H1 (cell line): ENCODE results near the gene SIPA1L3. TPM values are rescaled to one million over a fixed set of nuclear protein-coding genes. Genes with fewer than 3 reads are reported as not detected.

Experiments
- CTCF ChIA-PET: fragments of 300-600 bp; sonication (Branson Sonifier 250); formaldehyde crosslinking; loops from one replicate; lab custom pipeline; 2021; ENCODE audit not compliant: partially characterized antibody; lab: Charles Lee
- POLR2A ChIA-PET: fragments of 300-600 bp; sonication (Branson Sonifier 250); formaldehyde crosslinking; loops from one replicate; lab custom pipeline; 2021; ENCODE audit warnings: inconsistent platforms; ENCODE audit not compliant: partially characterized antibody; lab: Charles Lee
- DNase-seq, 2 experiments: peaks; one replicate each; pipeline versions ENCODE4 v3.0.0 to v3.0.0-alpha.2; 2010 to 2022; ENCODE audit warnings: low spot score in 2 of 2, low read depth in 1 of 2, mixed read lengths in 1 of 2
- FAIRE-seq: peaks from 2 replicates; lab custom pipeline; 2011; peaks lifted over from hg19 to GRCh38; lab: Jason Lieb, UNC
- H2AFZ ChIP-seq: 2 replicates; pipeline ENCODE4 v1.8.1; 2012; ENCODE audit warnings: low read length, inconsistent platforms
- H2AK5ac ChIP-seq: 2 replicates; pipeline ENCODE4 v1.6.1; 2013; ENCODE audit warnings: low read depth, low read length
- H2BK120ac ChIP-seq: replicated peaks from 2 replicates; pipeline ENCODE3; 2013; ENCODE audit warnings: low read depth, low read length, inconsistent platforms
- H2BK12ac ChIP-seq: 2 replicates; pipeline ENCODE4 v1.6.1; 2013; ENCODE audit warnings: low read depth, low read length
- H2BK15ac ChIP-seq: 2 replicates; pipeline ENCODE4 v1.6.1; 2013; ENCODE audit warnings: low read length
- H2BK20ac ChIP-seq: 2 replicates; pipeline ENCODE4 v1.6.1; 2013; ENCODE audit warnings: low read length
- H2BK5ac ChIP-seq: 2 replicates; pipeline ENCODE4 v1.6.1; 2013; ENCODE audit warnings: low read depth, low read length
- H3K14ac ChIP-seq: 2 replicates; pipeline ENCODE4 v1.6.1; 2013; ENCODE audit warnings: inconsistent platforms; ENCODE audit not compliant: insufficient read length
- H3K18ac ChIP-seq: 2 replicates; pipeline ENCODE4 v1.6.1; 2013; ENCODE audit warnings: low read length; ENCODE audit errors: extremely low read depth
- H3K23ac ChIP-seq: 2 replicates; pipeline ENCODE4 v1.6.1; 2013; ENCODE audit warnings: inconsistent platforms; ENCODE audit not compliant: insufficient read length
- H3K23me2 ChIP-seq: 2 replicates; pipeline ENCODE4 v1.6.1; 2013; ENCODE audit warnings: low read depth, low read length
- H3K27ac ChIP-seq: 2 replicates; pipeline ENCODE4 v1.6.1; 2011; ENCODE audit warnings: low read depth, low read length, inconsistent platforms
- H3K27me3 ChIP-seq, 4 experiments: replicated peaks in 1 of 4; 1 replicate in 1 of 4; 2 replicates in 3 of 4; pipeline versions ENCODE4 v1.6.1 to v1.8.1; 2011 to 2013; ENCODE audit warnings: low read length in 3 of 4, mild to moderate bottlenecking in 3 of 4, inconsistent platforms in 2 of 4, mixed read lengths in 2 of 4, moderate library complexity in 1 of 4; ENCODE audit not compliant: control insufficient read depth in 3 of 4, insufficient read depth in 3 of 4; ENCODE audit errors: extremely low read depth in 1 of 4
- H3K36me3 ChIP-seq, 4 experiments: 2 replicates each; pipeline versions ENCODE4 v1.6.1 to v1.8.1; 2011 to 2013; ENCODE audit warnings: mild to moderate bottlenecking in 4 of 4, low read length in 3 of 4, moderate library complexity in 2 of 4, control low read depth in 1 of 4, inconsistent platforms in 1 of 4; ENCODE audit not compliant: insufficient read depth in 4 of 4, control insufficient read depth in 2 of 4
- H3K4ac ChIP-seq: replicated peaks from 2 replicates; pipeline ENCODE3; 2013; ENCODE audit warnings: low read length, low read depth, mixed read lengths, inconsistent platforms; ENCODE audit not compliant: insufficient read length
- H3K4me1 ChIP-seq, 4 experiments: replicated peaks in 1 of 4; 1 replicate in 1 of 4; 2 replicates in 3 of 4; pipeline versions ENCODE4 v1.6.1 to v1.8.1; 2011 to 2013; ENCODE audit warnings: low read length in 3 of 4, inconsistent platforms in 2 of 4, mixed read lengths in 1 of 4; ENCODE audit not compliant: insufficient read depth in 4 of 4, control insufficient read depth in 3 of 4
- H3K4me2 ChIP-seq, 2 experiments: 2 replicates each; pipeline versions ENCODE4 v1.6.1 to v1.8.1; 2011 to 2013; ENCODE audit warnings: low read depth in 2 of 2, low read length in 2 of 2, control low read depth in 1 of 2, inconsistent platforms in 1 of 2, mild to moderate bottlenecking in 1 of 2; ENCODE audit not compliant: insufficient read depth in 1 of 2
- H3K4me3 ChIP-seq, 4 experiments: fragments of 200-600, 300-600 bp in 1 of 4; sonication (generic), shearing (Covaris generic), sonication (Bioruptor Twin) in 1 of 4; 2 replicates each; pipeline versions ENCODE4 v1.5.1 to v1.8.1; 2011 to 2016; ENCODE audit warnings: low read length in 4 of 4, low read depth in 3 of 4, control low read depth in 2 of 4, inconsistent platforms in 2 of 4, mild to moderate bottlenecking in 2 of 4, mixed read lengths in 1 of 4, moderate library complexity in 1 of 4; ENCODE audit not compliant: insufficient read depth in 2 of 4; ENCODE audit errors: extremely low read depth in 1 of 4
- H3K56ac ChIP-seq: replicated peaks from 2 replicates; pipeline ENCODE3; 2013; ENCODE audit warnings: low read depth, mild to moderate bottlenecking, mixed read lengths, low read length, inconsistent platforms; ENCODE audit not compliant: insufficient read length
- H3K79me1 ChIP-seq: 2 replicates; pipeline ENCODE4 v1.6.1; 2013; ENCODE audit warnings: low read depth, low read length, control low read depth
- H3K79me2 ChIP-seq, 2 experiments: 2 replicates each; pipeline versions ENCODE4 v1.6.1 to v1.8.1; 2012 to 2013; ENCODE audit warnings: low read length in 2 of 2, mild to moderate bottlenecking in 2 of 2, inconsistent platforms in 1 of 2; ENCODE audit not compliant: insufficient read depth in 2 of 2, control insufficient read depth in 1 of 2
- H3K9ac ChIP-seq, 4 experiments: replicated peaks in 1 of 4; 1 replicate in 1 of 4; 2 replicates in 3 of 4; pipeline versions ENCODE4 v1.6.1 to v1.8.1; 2011 to 2013; ENCODE audit warnings: low read depth in 3 of 4, low read length in 3 of 4, control low read depth in 2 of 4, mild to moderate bottlenecking in 2 of 4, moderate library complexity in 2 of 4, inconsistent platforms in 1 of 4; ENCODE audit errors: extremely low read depth in 1 of 4
- H3K9me3 ChIP-seq, 2 experiments: 2 replicates each; pipeline versions ENCODE4 v1.6.1 to v1.8.1; 2012 to 2013; ENCODE audit warnings: mild to moderate bottlenecking in 2 of 2, moderate library complexity in 2 of 2, control low read depth in 1 of 2, inconsistent platforms in 1 of 2, low read depth in 1 of 2, low read length in 1 of 2, mixed read lengths in 1 of 2; ENCODE audit not compliant: insufficient read depth in 2 of 2
- H4K20me1 ChIP-seq, 2 experiments: replicated peaks in 1 of 2; 2 replicates each; pipeline versions ENCODE3 to v1.8.1; 2011 to 2013; ENCODE audit warnings: inconsistent platforms in 2 of 2, low read length in 2 of 2, mild to moderate bottlenecking in 1 of 2; ENCODE audit not compliant: insufficient read depth in 2 of 2, control insufficient read depth in 1 of 2
- H4K5ac ChIP-seq: 2 replicates; pipeline ENCODE4 v1.6.1; 2013; ENCODE audit warnings: low read length, low read depth, mixed read lengths, inconsistent platforms; ENCODE audit not compliant: insufficient read length
- H4K8ac ChIP-seq: 2 replicates; pipeline ENCODE4 v1.8.0; 2013; ENCODE audit warnings: mild to moderate bottlenecking, moderate library complexity, low read length, inconsistent platforms; ENCODE audit not compliant: insufficient read depth; ENCODE audit errors: extremely low read depth
- H4K91ac ChIP-seq: replicated peaks from 2 replicates; pipeline ENCODE3; 2013; ENCODE audit warnings: low read length, mixed read lengths, inconsistent platforms; ENCODE audit not compliant: insufficient read length
- KDM1A ChIP-seq: fragments of 200-600, 300-600 bp; sonication (generic); IDR thresholded peaks from 2 replicates; pipeline ENCODE4 v1.7.1; 2016; ENCODE audit warnings: mild to moderate bottlenecking, low read length, borderline replicate concordance
- TAF7 ChIP-seq: optimal IDR thresholded peaks from 2 replicates; pipeline ENCODE3; 2011; ENCODE audit warnings: low read depth, mild to moderate bottlenecking, inconsistent platforms, low read length, moderate library complexity, borderline replicate concordance
- WGBS, 2 experiments: shearing (Covaris generic) in 1 of 2; methylation state at CpG; one replicate each; pipeline versions ENCODE4 v1.1.6 to v1.1.7; 2013 to 2015; ENCODE audit warnings: low lambda C conversion rate in 2 of 2, mixed read lengths in 2 of 2, inconsistent platforms in 1 of 2, low coverage in 1 of 2, missing lambda C conversion rate in 1 of 2; ENCODE audit not compliant: insufficient replicate concordance in 2 of 2, insufficient coverage in 1 of 2, insufficient read length in 1 of 2; ENCODE audit errors: extremely low coverage in 1 of 2, missing lambda C conversion rate in 1 of 2; 5-methylcytosine and 5-hydroxymethylcytosine counted together
- polyA plus RNA-seq, 7 experiments: library from polyadenylated mRNA; depleted of rRNA in 3 of 7; stranded (reverse) in 5 of 7; unstranded in 2 of 7; fragments of >200 nt in 5 of 7; fragments of 200-250 nt in 2 of 7; gene quantifications; 1 replicate in 5 of 7; 2 replicates in 1 of 7; 4 replicates in 1 of 7; pipeline versions ENCODE4 v1.2.1 to v1.2.3, GENCODE V29; 2011 to 2013; ENCODE audit warnings: missing spikeins in 2 of 7, mixed read lengths in 2 of 7
- total RNA-seq: library from RNA; stranded (reverse); fragmentation: NEBNext Ultra II Directional; extraction: Animal tissue kit (Norgen Biotek cat#: 25700); gene quantifications from 2 replicates; pipeline ENCODE4 v1.2.1, GENCODE V29; 2021

Gene SIPA1L3
- total and polyA plus RNA-seq, 2 of the 8 experiments (the other 6 are each of a cell fraction or from before 2014, with no cell fraction given) = 15.0 to 54.9 TPM

DNA sequence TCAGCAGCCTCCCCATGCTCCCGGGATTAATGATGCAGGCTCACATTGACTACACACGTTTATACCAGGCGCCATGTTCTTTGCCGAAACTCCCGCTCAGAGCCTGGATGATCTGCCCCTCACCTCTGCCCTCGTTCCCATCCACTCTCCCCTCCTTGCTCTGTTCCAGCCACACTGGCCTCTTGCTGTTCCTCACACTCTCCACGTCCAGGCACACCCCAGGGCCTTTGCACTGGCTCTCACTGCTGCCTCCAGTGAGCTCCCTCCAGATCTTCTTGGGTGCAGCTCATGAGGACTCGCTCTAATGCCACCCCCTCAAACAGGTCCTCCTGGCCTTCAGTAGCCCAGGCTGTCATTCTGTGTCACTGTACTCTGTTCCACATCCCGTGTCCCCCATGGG, 277.8 kb downstream of the SIPA1L3 start:
- FAIRE-seq = no peak
- CTCF ChIA-PET = interaction anchor here (1.6 to 2.5 kb wide), 6 partner anchors 9 to 282 kb away, joined by 3 to 20 read pairs (median 6); no protein-coding TSS in a partner anchor

More for the DNA sequence above, 277.8 kb downstream of the SIPA1L3 start:
- no peak overlapping the region for H3K9ac ChIP-seq
- WGBS, 2 experiments = 91% methylated on average over 9 of the region's 9 CpGs; no CpG with 5 or more reads in 1 of the 2 experiments
- H2BK20ac ChIP-seq = no peak overlapping the region
- H3K27ac ChIP-seq = no peak overlapping the region
- no peak overlapping the region for H2BK120ac ChIP-seq
- no peaks in the 10 kb centered on the region for H3K9me3 ChIP-seq
- no peak overlapping the region for H4K91ac ChIP-seq
- peaks cover 0 to 4% (median 1%) of the 10 kb centered on the region in 4 experiments; a peak in 1 of 8 replicates for H3K36me3 ChIP-seq
- H2BK15ac ChIP-seq = no peak overlapping the region
- no peak overlapping the region for H4K5ac ChIP-seq
- no peak overlapping the region for H2BK5ac ChIP-seq
- no peak overlapping the region for H3K4ac ChIP-seq
- POLR2A ChIA-PET = interaction anchor here (0.6 to 5.2 kb wide), 2 partner anchors 14 to 25 kb away, joined by 3 to 29 read pairs; no protein-coding TSS in a partner anchor
- H3K18ac ChIP-seq = no peak overlapping the region
- H3K79me2 ChIP-seq = no peaks in the 10 kb centered on the region
- TF ChIP-seq KDM1A (0 out of 2 replicates have a peak, but pooled peaks have one; percentile 27), TAF7 (no peak)
- peaks cover 0 to 3% of the 10 kb centered on the region in 2 experiments for H4K20me1 ChIP-seq
- peaks cover 0 to 13% (median 7%) of the 10 kb centered on the region in 4 experiments; a peak in 6 of 7 replicates for H3K4me1 ChIP-seq
- H3K23ac ChIP-seq = no peak overlapping the region
- H3K23me2 ChIP-seq = peaks cover 4% of the 10 kb centered on the region; the same call in 1 of the 2 replicates
- H3K56ac ChIP-seq = no peak overlapping the region
- no peak overlapping the region; the same call in 1 of the 2 replicates for H4K8ac ChIP-seq
- H3K27me3 ChIP-seq = no peaks in the 10 kb centered on the region
- no peak overlapping the region for H2AK5ac ChIP-seq
- H3K14ac ChIP-seq = no peak overlapping the region
- H3K4me3 ChIP-seq = no peak overlapping the region
- H3K79me1 ChIP-seq = no peaks in the 10 kb centered on the region
- no peak overlapping the region for H2BK12ac ChIP-seq
- H2AFZ ChIP-seq = no peak overlapping the region
- H3K4me2 ChIP-seq = no peak overlapping the region
- DNase-seq = no peak
